ENCODE measurements around the gene INKA1. TPM values are rescaled to one million over a fixed set of nuclear protein-coding genes. Genes with fewer than 3 reads are reported as not detected.

INKA1 gene
- total and polyA plus RNA-seq, 9 of the 15 experiments (the other 6 are each of a cell fraction or from before 2014, with no cell fraction given): 0.55 to 13.9 (median 6.7) TPM

DNA sequence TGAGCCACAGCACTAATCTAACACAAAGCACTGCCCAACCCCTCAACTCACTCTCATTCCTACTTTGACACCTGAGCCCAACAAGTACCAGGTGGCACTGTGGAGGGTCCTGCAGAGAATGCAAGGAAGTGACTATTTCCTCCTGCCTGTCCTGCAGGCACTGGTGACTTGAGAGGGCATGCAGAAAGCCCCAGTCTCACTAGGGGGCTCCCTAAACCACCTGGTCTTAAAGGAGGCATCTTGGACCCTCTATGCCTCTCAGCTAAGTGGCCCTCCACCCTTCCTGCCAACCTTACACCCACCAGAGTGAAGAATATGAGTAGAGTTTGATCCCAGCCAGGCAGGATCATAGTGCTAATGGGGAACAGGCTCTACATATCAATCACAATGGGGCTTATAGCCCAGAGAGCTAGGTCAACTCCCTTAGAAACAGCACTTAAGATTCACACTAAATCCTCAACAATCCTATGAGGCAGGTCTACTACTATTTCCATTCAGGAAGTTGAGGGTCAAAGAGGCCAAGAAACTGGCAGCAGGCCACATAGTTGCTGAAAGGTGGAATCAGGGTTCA lies 38.1 kb downstream of the INKA1 start (continued):
- TF ChIP-seq, protein P1, sequence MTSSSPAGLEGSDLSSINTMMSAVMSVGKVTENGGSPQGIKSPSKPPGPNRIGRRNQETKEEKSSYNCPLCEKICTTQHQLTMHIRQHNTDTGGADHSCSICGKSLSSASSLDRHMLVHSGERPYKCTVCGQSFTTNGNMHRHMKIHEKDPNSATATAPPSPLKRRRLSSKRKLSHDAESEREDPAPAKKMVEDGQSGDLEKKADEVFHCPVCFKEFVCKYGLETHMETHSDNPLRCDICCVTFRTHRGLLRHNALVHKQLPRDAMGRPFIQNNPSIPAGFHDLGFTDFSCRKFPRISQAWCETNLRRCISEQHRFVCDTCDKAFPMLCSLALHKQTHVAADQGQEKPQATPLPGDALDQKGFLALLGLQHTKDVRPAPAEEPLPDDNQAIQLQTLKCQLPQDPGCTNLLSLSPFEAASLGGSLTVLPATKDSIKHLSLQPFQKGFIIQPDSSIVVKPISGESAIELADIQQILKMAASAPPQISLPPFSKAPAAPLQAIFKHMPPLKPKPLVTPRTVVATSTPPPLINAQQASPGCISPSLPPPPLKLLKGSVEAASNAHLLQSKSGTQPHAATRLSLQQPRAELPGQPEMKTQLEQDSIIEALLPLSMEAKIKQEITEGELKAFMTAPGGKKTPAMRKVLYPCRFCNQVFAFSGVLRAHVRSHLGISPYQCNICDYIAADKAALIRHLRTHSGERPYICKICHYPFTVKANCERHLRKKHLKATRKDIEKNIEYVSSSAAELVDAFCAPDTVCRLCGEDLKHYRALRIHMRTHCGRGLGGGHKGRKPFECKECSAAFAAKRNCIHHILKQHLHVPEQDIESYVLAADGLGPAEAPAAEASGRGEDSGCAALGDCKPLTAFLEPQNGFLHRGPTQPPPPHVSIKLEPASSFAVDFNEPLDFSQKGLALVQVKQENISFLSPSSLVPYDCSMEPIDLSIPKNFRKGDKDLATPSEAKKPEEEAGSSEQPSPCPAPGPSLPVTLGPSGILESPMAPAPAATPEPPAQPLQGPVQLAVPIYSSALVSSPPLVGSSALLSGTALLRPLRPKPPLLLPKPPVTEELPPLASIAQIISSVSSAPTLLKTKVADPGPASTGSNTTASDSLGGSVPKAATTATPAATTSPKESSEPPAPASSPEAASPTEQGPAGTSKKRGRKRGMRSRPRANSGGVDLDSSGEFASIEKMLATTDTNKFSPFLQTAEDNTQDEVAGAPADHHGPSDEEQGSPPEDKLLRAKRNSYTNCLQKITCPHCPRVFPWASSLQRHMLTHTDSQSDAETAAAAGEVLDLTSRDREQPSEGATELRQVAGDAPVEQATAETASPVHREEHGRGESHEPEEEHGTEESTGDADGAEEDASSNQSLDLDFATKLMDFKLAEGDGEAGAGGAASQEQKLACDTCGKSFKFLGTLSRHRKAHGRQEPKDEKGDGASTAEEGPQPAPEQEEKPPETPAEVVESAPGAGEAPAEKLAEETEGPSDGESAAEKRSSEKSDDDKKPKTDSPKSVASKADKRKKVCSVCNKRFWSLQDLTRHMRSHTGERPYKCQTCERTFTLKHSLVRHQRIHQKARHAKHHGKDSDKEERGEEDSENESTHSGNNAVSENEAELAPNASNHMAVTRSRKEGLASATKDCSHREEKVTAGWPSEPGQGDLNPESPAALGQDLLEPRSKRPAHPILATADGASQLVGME (CRISPR knock-in tag; IDR thresholded peaks at IDR 0.05): no peak
- TF ChIP-seq, protein P2, sequence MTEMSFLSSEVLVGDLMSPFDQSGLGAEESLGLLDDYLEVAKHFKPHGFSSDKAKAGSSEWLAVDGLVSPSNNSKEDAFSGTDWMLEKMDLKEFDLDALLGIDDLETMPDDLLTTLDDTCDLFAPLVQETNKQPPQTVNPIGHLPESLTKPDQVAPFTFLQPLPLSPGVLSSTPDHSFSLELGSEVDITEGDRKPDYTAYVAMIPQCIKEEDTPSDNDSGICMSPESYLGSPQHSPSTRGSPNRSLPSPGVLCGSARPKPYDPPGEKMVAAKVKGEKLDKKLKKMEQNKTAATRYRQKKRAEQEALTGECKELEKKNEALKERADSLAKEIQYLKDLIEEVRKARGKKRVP (CRISPR knock-in tag; IDR thresholded peaks at IDR 0.05): no peak
- TF ChIP-seq EHMT2 (IDR thresholded peaks at IDR 0.05): no peak
- TF ChIP-seq ZNF586 (CRISPR knock-in tag; conservative IDR thresholded peaks at IDR 0.05): no peak
- TF ChIP-seq, protein P3, sequence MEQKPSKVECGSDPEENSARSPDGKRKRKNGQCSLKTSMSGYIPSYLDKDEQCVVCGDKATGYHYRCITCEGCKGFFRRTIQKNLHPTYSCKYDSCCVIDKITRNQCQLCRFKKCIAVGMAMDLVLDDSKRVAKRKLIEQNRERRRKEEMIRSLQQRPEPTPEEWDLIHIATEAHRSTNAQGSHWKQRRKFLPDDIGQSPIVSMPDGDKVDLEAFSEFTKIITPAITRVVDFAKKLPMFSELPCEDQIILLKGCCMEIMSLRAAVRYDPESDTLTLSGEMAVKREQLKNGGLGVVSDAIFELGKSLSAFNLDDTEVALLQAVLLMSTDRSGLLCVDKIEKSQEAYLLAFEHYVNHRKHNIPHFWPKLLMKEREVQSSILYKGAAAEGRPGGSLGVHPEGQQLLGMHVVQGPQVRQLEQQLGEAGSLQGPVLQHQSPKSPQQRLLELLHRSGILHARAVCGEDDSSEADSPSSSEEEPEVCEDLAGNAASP (IDR thresholded peaks at IDR 0.05): no peak
- no peak for TF ChIP-seq MBD2 (IDR thresholded peaks at IDR 0.05; ENCODE audit: borderline replicate concordance, low read depth)
- TF ChIP-seq SMAD4 (CRISPR knock-in tag; conservative IDR thresholded peaks at IDR 0.05): 0 out of 2 replicates have a peak, but pooled peaks have one; percentile 37
- TF ChIP-seq ZNF184 (CRISPR knock-in tag; IDR thresholded peaks at IDR 0.05): no peak
- no peak for TF ChIP-seq MCM2 (IDR thresholded peaks at IDR 0.05; ENCODE audit: low read depth)
- TF ChIP-seq RBM25 (IDR thresholded peaks at IDR 0.05; ENCODE audit: low read depth, low read length, severe bottlenecking): no peak
- no peak for TF ChIP-seq IFI16 (CRISPR knock-in tag; IDR thresholded peaks at IDR 0.05)
- no peak for TF ChIP-seq ZNF140 (CRISPR knock-in tag; IDR thresholded peaks at IDR 0.05)
- no peak for TF ChIP-seq CHCHD3 (CRISPR knock-in tag; IDR thresholded peaks at IDR 0.05)
- TF ChIP-seq, protein P4, sequence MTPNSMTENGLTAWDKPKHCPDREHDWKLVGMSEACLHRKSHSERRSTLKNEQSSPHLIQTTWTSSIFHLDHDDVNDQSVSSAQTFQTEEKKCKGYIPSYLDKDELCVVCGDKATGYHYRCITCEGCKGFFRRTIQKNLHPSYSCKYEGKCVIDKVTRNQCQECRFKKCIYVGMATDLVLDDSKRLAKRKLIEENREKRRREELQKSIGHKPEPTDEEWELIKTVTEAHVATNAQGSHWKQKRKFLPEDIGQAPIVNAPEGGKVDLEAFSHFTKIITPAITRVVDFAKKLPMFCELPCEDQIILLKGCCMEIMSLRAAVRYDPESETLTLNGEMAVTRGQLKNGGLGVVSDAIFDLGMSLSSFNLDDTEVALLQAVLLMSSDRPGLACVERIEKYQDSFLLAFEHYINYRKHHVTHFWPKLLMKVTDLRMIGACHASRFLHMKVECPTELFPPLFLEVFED (CRISPR knock-in tag; conservative IDR thresholded peaks at IDR 0.05): no peak

All from K562 (cell line).